HG02884 (cell line): ENCODE results near the gene B9D1.

Source experiments
- ATAC-seq: cut with Tn5 transposase; IDR thresholded peaks from one replicate; pipeline ENCODE4 v1.9.1; 2021; ENCODE audit warnings: mild to moderate bottlenecking, moderate library complexity; ENCODE audit not compliant: unreplicated experiment

The B9D1 gene

GRCh38 chr17:19362277-19363113 lies at the start of gene B9D1:
Gene B9D1, minus strand, starts transcription at chr17:19362723. Its CDS starts 154 bp downstream, at chr17:19362569.
- ATAC-seq, result peak; percentile 64

GRCh38 chr17:19411631-19412030 lies 49.1 kb upstream of the B9D1 start:
- ATAC-seq, result no peak

GRCh38 chr17:19410875-19411620 lies 48.5 kb upstream of the B9D1 start, which contains the start of gene RNF112:
Gene RNF112, plus strand, starts transcription at chr17:19411232. Its CDS starts 177 bp downstream, at chr17:19411409.
- ATAC-seq, result no peak

- no peak for ATAC-seq
Measured at GRCh38 chr17:19410091-19410490, 47.6 kb upstream of the B9D1 start.

GRCh38 chr17:19409509-19409908 lies 47.0 kb upstream of the B9D1 start:
- ATAC-seq, result no peak

GRCh38 chr17:19409066-19409465 lies 46.5 kb upstream of the B9D1 start:
- no peak for ATAC-seq

GRCh38 chr17:19408346-19408710 lies 45.8 kb upstream of the B9D1 start:
- ATAC-seq, result no peak

GRCh38 chr17:19407601-19408345 lies 45.2 kb upstream of the B9D1 start:
- ATAC-seq, result no peak

GRCh38 chr17:19405114-19405513 lies 42.6 kb upstream of the B9D1 start:
- ATAC-seq, result no peak

- ATAC-seq, result no peak
Measured at GRCh38 chr17:19404264-19404663, 41.7 kb upstream of the B9D1 start.

- ATAC-seq, result no peak
Measured at GRCh38 chr17:19403021-19403420, 40.5 kb upstream of the B9D1 start.

- ATAC-seq, result no peak
Measured at GRCh38 chr17:19402171-19402570, 39.6 kb upstream of the B9D1 start.

GRCh38 chr17:19401321-19402010 lies 38.9 kb upstream of the B9D1 start:
- ATAC-seq, result no peak

- ATAC-seq, result no peak
Measured at GRCh38 chr17:19399750-19400450, 37.4 kb upstream of the B9D1 start.

GRCh38 chr17:19398301-19399181 lies 36.0 kb upstream of the B9D1 start:
- ATAC-seq, result no peak

GRCh38 chr17:19397556-19398041 lies 35.1 kb upstream of the B9D1 start:
- ATAC-seq, result no peak

- ATAC-seq, result no peak
Measured at GRCh38 chr17:19392303-19392702, 29.8 kb upstream of the B9D1 start.

- no peak for ATAC-seq
Measured at GRCh38 chr17:19391432-19391831, 28.9 kb upstream of the B9D1 start.

GRCh38 chr17:19390951-19391350 lies 28.4 kb upstream of the B9D1 start:
- ATAC-seq, result no peak
